HPDE6-E6E7 (cell line): Measurements from ENCODE around the gene TPK1.
"Not testable (repeated sequence)": the region's sequence is repeated elsewhere in the genome, so short reads cannot be mapped to it uniquely, and the experiment has no call there.

Experiments
- DNase-seq: peaks from one replicate; pipeline ENCODE4 v3.0.0; 2011; ENCODE audit warnings: missing footprints; ENCODE audit errors: extremely low spot score

The TPK1 gene

DNA sequence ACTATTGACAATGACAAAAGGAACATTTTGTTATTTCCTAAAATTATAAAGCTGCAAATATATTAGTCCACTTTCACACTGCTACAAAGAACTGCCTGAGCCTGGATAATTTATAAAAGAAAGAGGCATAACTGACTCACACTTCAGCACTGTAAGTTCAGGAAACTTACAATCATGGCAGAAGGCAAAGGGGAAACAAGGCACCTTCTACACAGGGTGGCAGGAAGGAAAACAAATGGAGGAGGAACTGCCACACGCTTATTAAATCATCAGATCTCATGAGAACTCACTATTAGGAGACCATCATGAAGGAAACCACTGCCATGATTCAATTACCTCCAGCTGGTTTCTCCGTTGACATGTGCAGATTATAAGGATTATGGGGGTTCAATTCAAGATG, 203.1 kb downstream of the TPK1 start:
- no peak for DNase-seq

GRCh38 chr7:144629598-144629997, 206.3 kb downstream of the TPK1 start:
- DNase-seq, result no peak

- no peak for DNase-seq
These were observed 206.8 kb downstream of the TPK1 start for GRCh38 chr7:144629011-144629410.

DNA sequence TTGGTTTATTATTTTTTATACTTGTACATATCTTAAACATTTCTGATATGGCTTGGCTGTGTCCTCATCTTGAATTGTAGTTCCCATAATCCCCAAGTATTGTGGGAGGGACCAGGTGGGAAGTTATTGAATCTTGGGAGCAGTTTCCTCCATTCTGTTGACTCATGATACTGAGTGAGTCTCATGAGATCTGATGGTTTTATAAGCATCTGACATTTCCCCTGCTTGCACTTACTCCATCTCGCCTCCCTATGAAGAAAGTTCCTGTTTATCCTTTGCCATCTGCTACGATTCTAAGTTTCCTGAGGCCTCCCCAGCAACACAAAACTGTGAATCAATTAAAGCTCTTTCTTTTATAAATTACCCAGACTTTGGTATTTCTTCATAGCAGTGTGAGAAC, 207.7 kb downstream of the TPK1 start:
- no peak for DNase-seq

- no peak for DNase-seq
These were observed 213.1 kb downstream of the TPK1 start for GRCh38 chr7:144622745-144623144.

DNA sequence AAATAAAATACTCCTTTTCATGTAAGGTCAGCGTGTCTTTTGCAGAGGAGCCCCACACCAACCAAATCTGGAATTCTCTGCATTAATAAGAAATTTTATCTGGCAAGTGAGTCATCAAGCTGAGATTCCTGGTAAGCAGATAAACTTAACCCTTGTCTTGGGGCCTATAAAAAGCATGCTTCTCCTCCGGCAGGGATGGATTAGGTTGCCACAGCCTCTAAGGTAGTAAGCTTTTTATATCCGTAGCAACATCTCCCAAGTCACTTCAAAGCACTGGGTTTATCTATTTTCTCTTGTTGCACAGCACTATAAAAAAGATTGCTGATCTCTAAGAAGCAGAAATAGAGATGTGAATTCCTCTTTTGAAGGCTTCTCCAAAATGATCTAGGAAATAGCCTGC, 229.6 kb downstream of the TPK1 start:
- no peak for DNase-seq

DNA sequence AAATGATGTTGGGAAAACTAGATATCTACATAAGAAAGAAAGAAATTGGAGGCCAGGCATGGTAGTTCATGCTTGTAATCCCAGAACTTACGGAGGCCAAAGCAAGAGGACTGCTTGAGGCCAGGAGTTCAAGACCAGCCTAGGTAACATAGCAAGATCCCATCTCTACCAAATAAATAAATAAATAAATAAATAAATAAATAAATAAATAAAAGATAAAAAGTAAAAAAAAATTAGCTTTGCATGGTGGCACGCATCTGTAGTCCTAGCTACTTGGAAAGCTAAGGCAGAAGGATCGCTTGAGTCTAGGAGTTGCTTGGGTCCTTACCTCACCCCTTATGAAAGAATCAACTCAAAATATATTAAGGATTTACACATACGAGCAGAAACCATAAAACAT, 238.9 kb downstream of the TPK1 start:
- DNase-seq, result no peak

- DNase-seq, result no peak
These were observed 241.3 kb downstream of the TPK1 start for GRCh38 chr7:144594580-144594979.

DNA sequence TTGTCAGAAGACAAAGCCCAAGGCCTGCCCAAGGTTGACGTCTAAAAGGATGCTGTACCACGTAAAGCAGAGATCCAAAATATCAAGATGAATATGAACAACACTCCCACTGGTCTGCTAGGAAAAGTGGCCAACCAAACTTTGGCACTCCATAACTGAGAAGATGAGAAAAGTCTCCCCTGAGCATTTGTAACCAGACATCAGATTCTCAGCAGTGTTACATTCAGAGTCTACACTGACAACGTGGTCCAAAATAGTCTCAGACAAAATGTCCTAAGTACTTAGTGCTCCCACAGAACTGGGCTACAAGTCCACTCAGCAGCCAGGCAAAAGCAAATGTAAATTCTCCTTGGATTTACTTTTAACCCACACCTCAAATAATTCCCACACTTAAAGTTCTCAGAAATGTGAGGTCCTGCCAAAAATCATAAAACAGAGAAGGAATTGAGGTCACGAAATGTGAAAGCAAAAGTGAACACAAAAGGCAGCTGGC, 247.2 kb downstream of the TPK1 start:
- DNase-seq, result no peak

GRCh38 chr7:144587701-144588100, 248.2 kb downstream of the TPK1 start:
- DNase-seq, result no peak

GRCh38 chr7:144584726-144585125, 251.1 kb downstream of the TPK1 start:
- no peak for DNase-seq

- DNase-seq, result no peak
These were observed 256.2 kb downstream of the TPK1 start for GRCh38 chr7:144579687-144580086.

- no peak for DNase-seq
These were observed 260.4 kb downstream of the TPK1 start for GRCh38 chr7:144575456-144575855.

GRCh38 chr7:144574753-144575152, 261.1 kb downstream of the TPK1 start:
- DNase-seq, result not testable (repeated sequence)

DNA sequence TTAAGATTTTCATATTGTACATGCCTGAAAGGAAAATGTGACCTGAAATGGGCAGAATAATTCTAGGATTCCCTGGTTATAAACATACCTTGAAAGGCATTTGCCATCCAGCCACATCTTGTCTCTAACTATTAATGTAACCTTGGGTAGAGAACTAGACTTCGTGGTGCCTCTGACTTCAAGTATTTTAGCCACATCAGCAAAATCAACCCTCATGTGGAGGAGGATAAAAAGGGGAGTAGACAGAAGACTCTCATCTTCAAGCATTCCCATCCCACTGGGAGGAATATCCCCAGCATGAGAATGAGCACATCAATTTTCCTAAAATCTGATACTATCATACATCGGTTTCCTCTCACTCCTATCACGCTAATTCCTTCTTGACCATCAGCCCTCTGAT, 267.6 kb downstream of the TPK1 start:
- DNase-seq, result no peak

DNA sequence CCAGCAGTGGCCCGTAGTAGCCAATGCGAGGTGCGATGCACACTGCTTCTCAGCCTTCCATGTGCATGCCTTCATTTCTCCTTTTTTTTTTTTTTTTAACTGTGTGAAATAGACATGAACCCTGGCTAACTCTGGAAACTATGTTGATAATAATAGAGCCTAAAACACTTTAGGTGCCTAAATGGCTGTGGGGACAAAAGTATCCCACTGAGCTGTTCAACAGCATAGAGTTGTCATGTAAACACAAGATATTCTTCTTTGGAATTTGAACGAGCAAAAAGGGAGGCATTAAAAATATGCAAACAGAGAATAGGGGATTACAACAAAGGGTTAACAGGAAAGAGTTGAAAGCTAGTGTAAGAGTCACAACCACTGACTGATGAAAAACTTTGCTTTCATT, 270.3 kb downstream of the TPK1 start:
- no peak for DNase-seq

GRCh38 chr7:144549861-144550260, 286.0 kb downstream of the TPK1 start:
- DNase-seq, result no peak

GRCh38 chr7:144548556-144548955, 287.3 kb downstream of the TPK1 start:
- DNase-seq, result no peak

DNA sequence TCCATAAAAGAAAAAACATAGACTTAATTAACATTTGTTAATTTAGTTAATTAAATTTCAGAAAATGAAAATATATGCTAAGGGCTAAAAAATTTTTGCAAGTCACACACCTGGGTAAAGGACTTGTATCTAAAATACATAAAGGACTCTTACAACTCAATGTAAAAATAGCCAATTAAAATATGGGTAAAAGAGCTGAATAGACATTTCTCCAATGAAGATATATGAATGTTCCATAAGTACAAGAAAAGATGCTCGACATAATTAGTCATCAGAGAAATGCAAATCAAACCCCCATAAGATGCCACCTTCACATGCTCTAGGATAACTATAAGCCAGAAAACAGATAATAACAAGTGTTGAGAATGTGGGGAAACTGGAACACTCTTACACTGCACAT, 288.0 kb downstream of the TPK1 start:
- no peak for DNase-seq

DNA sequence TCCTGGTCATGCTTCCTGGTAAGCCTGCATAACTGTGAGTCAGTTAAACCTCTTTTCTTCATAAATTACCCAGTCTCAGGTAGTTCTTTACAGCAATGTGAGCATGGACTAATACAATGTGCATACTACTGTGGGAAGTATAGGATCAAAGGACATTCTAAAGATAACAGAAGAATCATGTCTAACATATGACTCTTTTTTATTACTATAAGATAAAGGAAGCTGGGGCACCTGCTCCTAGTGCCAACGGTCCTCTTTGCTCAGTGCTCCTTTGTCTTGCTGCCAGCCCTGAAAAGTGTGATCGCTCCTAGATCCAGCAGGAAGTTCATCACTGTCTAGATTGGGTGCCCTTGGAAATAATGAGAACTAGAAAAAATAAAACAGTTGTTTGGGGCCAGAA, 289.1 kb downstream of the TPK1 start:
- DNase-seq, result no peak

DNA sequence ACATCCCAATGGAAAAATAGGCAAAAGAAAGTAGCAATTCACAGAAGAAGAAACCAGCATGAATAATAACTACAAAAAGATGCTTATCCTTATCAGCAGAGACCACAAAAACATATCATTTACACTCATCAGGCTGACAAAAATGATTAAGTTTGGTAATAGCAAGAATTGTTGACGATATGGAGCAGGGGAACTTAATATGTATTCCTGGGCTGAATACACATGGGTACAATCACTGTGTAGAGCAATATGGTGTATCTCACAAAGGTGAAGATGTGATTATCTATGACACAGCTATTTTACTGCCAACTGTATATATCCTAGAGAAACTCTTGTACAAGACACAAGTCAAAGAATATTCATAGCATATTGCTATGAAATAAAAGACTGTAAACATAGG, 290.5 kb downstream of the TPK1 start:
- DNase-seq, result no peak

DNA sequence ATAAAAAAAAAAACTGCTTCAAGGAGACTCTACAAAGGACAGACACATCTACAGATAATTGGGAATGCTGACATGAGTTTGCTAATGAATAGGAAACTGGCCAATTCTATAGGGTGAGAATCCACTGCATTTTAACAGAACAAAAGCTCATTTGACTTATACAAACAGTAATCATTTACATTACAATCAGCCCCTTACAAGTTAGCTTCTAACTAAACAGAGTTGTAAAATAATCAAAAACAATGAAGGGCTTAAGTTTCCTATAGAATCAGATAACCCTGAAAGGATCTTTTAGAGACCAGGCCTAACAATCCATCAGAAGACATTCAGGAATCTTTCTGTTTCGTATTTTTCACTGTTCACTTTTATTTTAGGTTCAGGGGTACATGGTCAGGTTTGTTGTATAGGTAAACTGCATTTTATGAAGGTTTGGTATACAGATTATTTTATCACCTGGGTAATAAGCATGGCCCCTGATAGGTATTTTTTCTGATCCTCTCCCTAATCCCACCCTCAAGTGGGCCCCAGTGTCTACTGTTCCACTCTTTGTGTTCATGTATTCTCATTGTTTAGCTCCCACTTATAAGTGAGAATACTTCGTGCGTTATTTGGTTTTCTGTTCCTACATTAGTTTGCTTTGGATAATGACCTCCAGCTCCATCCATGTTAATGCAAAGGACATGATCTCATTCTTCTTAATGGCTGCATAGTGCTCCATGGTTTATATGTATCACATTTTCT, 301.0 kb downstream of the TPK1 start:
- DNase-seq, result no peak

DNA sequence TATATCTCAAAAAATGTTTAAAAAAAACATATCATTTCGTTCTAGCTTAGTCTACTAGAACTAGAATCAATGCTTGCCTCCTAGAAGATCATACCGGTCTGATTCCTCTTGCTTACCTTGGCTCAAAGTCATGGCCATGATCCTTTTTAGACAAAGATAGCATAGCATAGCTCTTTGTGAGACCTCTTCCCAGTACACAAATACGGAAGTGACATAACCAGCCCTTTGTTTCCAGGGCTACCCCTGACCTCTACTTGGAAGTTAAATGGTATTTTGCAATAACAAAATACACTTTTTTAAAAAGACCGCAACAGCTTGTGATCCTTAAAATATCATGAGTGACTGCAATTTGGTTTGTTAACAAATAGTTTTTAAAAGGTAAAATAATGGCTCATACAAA, 301.7 kb downstream of the TPK1 start:
- no peak for DNase-seq

- no peak for DNase-seq
These were observed 304.7 kb downstream of the TPK1 start for GRCh38 chr7:144531181-144531580.
